Measurements from ENCODE around the gene FRMPD1.

- TF ChIP-seq JUN (CRISPR knock-in tag; IDR thresholded peaks at IDR 0.05) (no peak), TCF7 (CRISPR knock-in tag; IDR thresholded peaks at IDR 0.05; ENCODE audit: low read depth) (no peak), TEAD4 (CRISPR knock-in tag; IDR thresholded peaks at IDR 0.05) (no peak), ETV6 (CRISPR knock-in tag; IDR thresholded peaks at IDR 0.05) (no peak), CTCF (IDR thresholded peaks at IDR 0.05) (no peak), ESRRA (CRISPR knock-in tag; IDR thresholded peaks at IDR 0.05; ENCODE audit: borderline replicate concordance) (no peak), AR (CRISPR knock-in tag; IDR thresholded peaks at IDR 0.05) (no peak), ATF2 (CRISPR knock-in tag; IDR thresholded peaks at IDR 0.05; ENCODE audit: borderline replicate concordance, low read depth) (no peak), ZNF232 (CRISPR knock-in tag; IDR thresholded peaks at IDR 0.05) (no peak)
Observed at GRCh38 chr9:37740631-37741328, 90.0 kb downstream of the FRMPD1 start.
